ENCODE results near the gene SPACA9.

- no peak for TF ChIP-seq CTCF (conservative IDR thresholded peaks at IDR 0.05; ENCODE audit: low read depth, low read length)
- no peak for TF ChIP-seq EZH2 (IDR thresholded peaks at IDR 0.05; ENCODE audit: borderline replicate concordance, low read depth, low read length, poor library complexity, severe bottlenecking)
Observed at GRCh38 chr9:132919614-132920268, 41.0 kb downstream of the SPACA9 start.

All from A673 (cell line).